ENCODE data around the gene ASPHD1.
A peak's percentile ranks its signal among the peaks of the same experiment; 100 is the strongest.

The ASPHD1 gene, protein sequence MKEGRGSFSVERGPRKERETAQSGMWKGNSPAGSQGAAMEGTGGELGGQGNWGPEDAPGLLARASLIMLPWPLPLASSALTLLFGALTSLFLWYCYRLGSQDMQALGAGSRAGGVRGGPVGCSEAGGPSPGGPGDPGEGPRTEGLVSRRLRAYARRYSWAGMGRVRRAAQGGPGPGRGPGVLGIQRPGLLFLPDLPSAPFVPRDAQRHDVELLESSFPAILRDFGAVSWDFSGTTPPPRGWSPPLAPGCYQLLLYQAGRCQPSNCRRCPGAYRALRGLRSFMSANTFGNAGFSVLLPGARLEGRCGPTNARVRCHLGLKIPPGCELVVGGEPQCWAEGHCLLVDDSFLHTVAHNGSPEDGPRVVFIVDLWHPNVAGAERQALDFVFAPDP
- 0 reads per million in 3 donors for total RNA-seq

GRCh38 chr16:29900102-29900887 lies at the start of gene ASPHD1:
ASPHD1 (plus strand) TSS chr16:29900488; CDS start chr16:29900972, 484 bp downstream.
- no peaks in the 10 kb centered on the region for H3K36me3 ChIP-seq (ENCODE audit: control insufficient read depth, insufficient read depth, low read length)
- H3K9me3 ChIP-seq (ENCODE audit: control insufficient read depth, low read length), result no peaks in the 10 kb centered on the region
- peaks cover 15% of the 10 kb centered on the region for H3K4me1 ChIP-seq (ENCODE audit: control insufficient read depth, insufficient read depth, low read length, poor library complexity, severe bottlenecking)
- peak within 1 kb of the TSS; percentile 53 for H3K4me3 ChIP-seq (ENCODE audit: insufficient read depth, low read depth, low read length, poor library complexity, severe bottlenecking)
- H3K27ac ChIP-seq (ENCODE audit: insufficient read depth, low read length, poor library complexity, severe bottlenecking), result no peak within 1 kb of the TSS
- H3K27me3 ChIP-seq (replicated peaks; ENCODE audit: control insufficient read depth, insufficient read depth, low read length, poor library complexity, severe bottlenecking), result peaks cover 26% of the 10 kb centered on the region
- DNase-seq, result peak; percentile 48 to 64 (median 63)

DNA sequence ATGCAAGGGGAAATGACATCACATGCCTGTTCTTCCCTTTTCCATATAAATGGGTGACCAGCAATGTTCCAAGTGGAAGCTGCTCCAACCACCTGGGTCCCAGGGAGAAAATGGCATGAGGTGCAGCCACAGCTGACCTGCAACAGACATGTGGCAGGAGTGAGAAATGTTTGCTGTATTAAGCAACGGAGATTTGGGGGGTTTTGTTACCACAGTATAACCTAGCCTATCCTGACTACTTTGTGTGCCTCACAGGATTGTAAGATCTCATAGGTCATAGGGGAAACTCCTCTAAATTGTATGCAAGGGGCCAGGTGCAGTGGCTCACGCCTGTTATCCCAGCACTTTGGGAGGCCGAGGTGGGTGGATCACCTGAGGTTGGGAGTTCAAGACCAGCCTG lies 49.3 kb upstream of the ASPHD1 start:
- Histone ChIP-seq H3K36me3 (ENCODE audit: control insufficient read depth, insufficient read depth, low read length) (peaks cover 17% of the 10 kb centered on the region), H3K27me3 (replicated peaks; ENCODE audit: control insufficient read depth, insufficient read depth, low read length, poor library complexity, severe bottlenecking) (no peaks in the 10 kb centered on the region), H3K9me3 (ENCODE audit: control insufficient read depth, low read length) (no peaks in the 10 kb centered on the region), H3K4me1 (ENCODE audit: control insufficient read depth, insufficient read depth, low read length, poor library complexity, severe bottlenecking) (no peaks in the 10 kb centered on the region), H3K4me3 (ENCODE audit: insufficient read depth, low read depth, low read length, poor library complexity, severe bottlenecking) (no peak overlapping the region), H3K27ac (ENCODE audit: insufficient read depth, low read length, poor library complexity, severe bottlenecking) (no peak overlapping the region)
- DNase-seq, result no peak

DNA sequence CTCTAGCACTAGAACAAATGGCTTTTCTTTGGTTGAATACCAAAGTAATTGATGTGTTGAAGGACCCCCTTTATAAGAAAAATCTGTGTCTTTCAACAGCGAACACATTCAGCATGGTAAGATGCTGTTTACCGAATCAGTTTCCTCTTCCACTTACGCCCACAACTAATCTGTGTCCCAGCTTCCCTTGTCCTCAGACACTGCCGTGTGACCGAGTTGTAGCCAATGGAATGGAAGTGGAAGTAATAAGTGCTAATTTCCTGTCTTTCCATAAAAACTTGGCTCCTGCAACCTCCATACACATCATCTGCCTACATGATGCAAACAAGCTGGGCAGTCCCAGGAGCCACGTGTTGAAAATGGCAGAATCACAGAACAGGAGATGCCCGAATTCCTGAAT lies 47.6 kb upstream of the ASPHD1 start:
- H3K27me3 ChIP-seq (replicated peaks; ENCODE audit: control insufficient read depth, insufficient read depth, low read length, poor library complexity, severe bottlenecking), result no peaks in the 10 kb centered on the region
- no peak overlapping the region for H3K27ac ChIP-seq (ENCODE audit: insufficient read depth, low read length, poor library complexity, severe bottlenecking)
- no peaks in the 10 kb centered on the region for H3K9me3 ChIP-seq (ENCODE audit: control insufficient read depth, low read length)
- DNase-seq, result no peak
- H3K4me3 ChIP-seq (ENCODE audit: insufficient read depth, low read depth, low read length, poor library complexity, severe bottlenecking), result no peak overlapping the region
- peaks cover 2% of the 10 kb centered on the region for H3K36me3 ChIP-seq (ENCODE audit: control insufficient read depth, insufficient read depth, low read length)
- H3K4me1 ChIP-seq (ENCODE audit: control insufficient read depth, insufficient read depth, low read length, poor library complexity, severe bottlenecking), result no peaks in the 10 kb centered on the region

DNA sequence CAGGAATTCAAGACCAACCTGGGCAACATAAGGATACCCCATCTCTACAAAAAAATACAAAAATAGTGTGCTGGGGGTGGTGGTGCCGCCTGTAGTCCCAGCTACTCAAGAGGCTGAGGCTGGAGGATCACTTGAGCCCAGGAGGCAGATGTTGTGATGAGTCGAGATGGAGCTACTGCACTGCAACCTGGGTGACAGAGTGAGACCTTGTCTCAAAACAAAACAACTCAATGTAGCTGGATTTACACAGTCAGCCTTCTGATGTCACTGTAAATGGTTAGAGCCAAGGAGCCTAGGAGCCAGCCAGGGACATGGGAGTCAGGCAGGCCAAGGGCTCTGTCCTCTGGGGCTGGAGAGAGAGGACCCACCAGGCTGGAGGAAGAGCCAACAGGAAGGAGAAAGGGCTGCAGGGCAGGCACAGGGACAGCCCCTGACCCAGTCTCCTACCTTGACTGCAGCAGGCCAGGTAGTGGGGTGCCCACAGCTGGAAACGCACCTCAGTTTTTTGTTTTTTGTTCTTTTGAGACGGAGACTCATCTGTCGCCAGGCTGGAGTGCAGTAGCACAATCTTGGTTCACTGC lies 45.7 kb upstream of the ASPHD1 start:
- no peaks in the 10 kb centered on the region for H3K27me3 ChIP-seq (replicated peaks; ENCODE audit: control insufficient read depth, insufficient read depth, low read length, poor library complexity, severe bottlenecking)
- no peaks in the 10 kb centered on the region for H3K4me1 ChIP-seq (ENCODE audit: control insufficient read depth, insufficient read depth, low read length, poor library complexity, severe bottlenecking)
- peaks cover 16% of the 10 kb centered on the region for H3K36me3 ChIP-seq (ENCODE audit: control insufficient read depth, insufficient read depth, low read length)
- no peak for DNase-seq
- no peaks in the 10 kb centered on the region for H3K9me3 ChIP-seq (ENCODE audit: control insufficient read depth, low read length)
- no peak overlapping the region for H3K4me3 ChIP-seq (ENCODE audit: insufficient read depth, low read depth, low read length, poor library complexity, severe bottlenecking)
- H3K27ac ChIP-seq (ENCODE audit: insufficient read depth, low read length, poor library complexity, severe bottlenecking), result no peak overlapping the region

DNA sequence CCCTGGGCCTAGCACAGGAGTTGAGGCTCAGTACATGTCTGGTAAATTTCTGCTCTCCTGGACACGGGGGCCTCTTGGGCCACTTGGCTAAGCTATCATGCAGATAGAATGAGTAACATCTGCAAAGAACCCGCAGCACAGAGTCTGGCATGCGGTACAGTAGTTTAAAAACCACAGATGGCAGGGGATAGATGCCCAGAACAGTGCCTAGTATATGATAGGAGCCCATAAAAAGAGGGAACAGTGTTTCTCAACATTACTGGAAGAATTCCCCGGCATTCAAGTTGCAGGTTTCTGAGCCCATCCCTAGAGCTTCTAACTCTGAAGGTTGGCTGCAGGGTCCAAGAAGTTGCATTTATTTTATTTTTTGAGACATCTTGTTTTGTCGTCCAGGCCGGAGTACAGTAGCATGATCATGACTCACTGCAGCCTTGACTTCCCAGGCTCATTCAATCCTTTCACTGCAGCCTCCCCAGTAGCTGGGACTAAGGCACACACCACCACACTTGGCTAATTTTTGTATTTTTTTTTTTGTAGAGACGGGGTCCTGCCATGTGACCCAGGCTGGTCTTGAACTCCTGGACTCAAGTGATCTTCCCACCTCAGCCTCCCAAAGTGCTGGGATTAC lies 43.0 kb upstream of the ASPHD1 start:
- no peak for DNase-seq
- peaks cover 11% of the 10 kb centered on the region for H3K4me1 ChIP-seq (ENCODE audit: control insufficient read depth, insufficient read depth, low read length, poor library complexity, severe bottlenecking)
- H3K4me3 ChIP-seq (ENCODE audit: insufficient read depth, low read depth, low read length, poor library complexity, severe bottlenecking), result no peak overlapping the region

GRCh38 chr16:29858149-29858849 lies 42.0 kb upstream of the ASPHD1 start:
- no peaks in the 10 kb centered on the region for H3K27me3 ChIP-seq (replicated peaks; ENCODE audit: control insufficient read depth, insufficient read depth, low read length, poor library complexity, severe bottlenecking)
- peaks cover 15% of the 10 kb centered on the region for H3K4me1 ChIP-seq (ENCODE audit: control insufficient read depth, insufficient read depth, low read length, poor library complexity, severe bottlenecking)
- DNase-seq, result no peak

More for the DNA sequence above, 43.0 kb upstream of the ASPHD1 start:
- Histone ChIP-seq H3K27ac (ENCODE audit: insufficient read depth, low read length, poor library complexity, severe bottlenecking) (no peak overlapping the region), H3K36me3 (ENCODE audit: control insufficient read depth, insufficient read depth, low read length) (peaks cover 27% of the 10 kb centered on the region), H3K27me3 (replicated peaks; ENCODE audit: control insufficient read depth, insufficient read depth, low read length, poor library complexity, severe bottlenecking) (no peaks in the 10 kb centered on the region), H3K9me3 (ENCODE audit: control insufficient read depth, low read length) (no peaks in the 10 kb centered on the region)

GRCh38 chr16:29858974-29859373 lies 41.3 kb upstream of the ASPHD1 start:
- Histone ChIP-seq H3K4me1 (ENCODE audit: control insufficient read depth, insufficient read depth, low read length, poor library complexity, severe bottlenecking) (peaks cover 19% of the 10 kb centered on the region), H3K9me3 (ENCODE audit: control insufficient read depth, low read length) (no peaks in the 10 kb centered on the region), H3K27ac (ENCODE audit: insufficient read depth, low read length, poor library complexity, severe bottlenecking) (no peak overlapping the region), H3K4me3 (ENCODE audit: insufficient read depth, low read depth, low read length, poor library complexity, severe bottlenecking) (no peak overlapping the region), H3K27me3 (replicated peaks; ENCODE audit: control insufficient read depth, insufficient read depth, low read length, poor library complexity, severe bottlenecking) (no peaks in the 10 kb centered on the region), H3K36me3 (ENCODE audit: control insufficient read depth, insufficient read depth, low read length) (peaks cover 27% of the 10 kb centered on the region)
- no peak for DNase-seq

More at GRCh38 chr16:29858149-29858849, 42.0 kb upstream of the ASPHD1 start:
- Histone ChIP-seq H3K4me3 (ENCODE audit: insufficient read depth, low read depth, low read length, poor library complexity, severe bottlenecking) (no peak overlapping the region), H3K36me3 (ENCODE audit: control insufficient read depth, insufficient read depth, low read length) (peaks cover 27% of the 10 kb centered on the region), H3K9me3 (ENCODE audit: control insufficient read depth, low read length) (no peaks in the 10 kb centered on the region), H3K27ac (ENCODE audit: insufficient read depth, low read length, poor library complexity, severe bottlenecking) (no peak overlapping the region)

DNA sequence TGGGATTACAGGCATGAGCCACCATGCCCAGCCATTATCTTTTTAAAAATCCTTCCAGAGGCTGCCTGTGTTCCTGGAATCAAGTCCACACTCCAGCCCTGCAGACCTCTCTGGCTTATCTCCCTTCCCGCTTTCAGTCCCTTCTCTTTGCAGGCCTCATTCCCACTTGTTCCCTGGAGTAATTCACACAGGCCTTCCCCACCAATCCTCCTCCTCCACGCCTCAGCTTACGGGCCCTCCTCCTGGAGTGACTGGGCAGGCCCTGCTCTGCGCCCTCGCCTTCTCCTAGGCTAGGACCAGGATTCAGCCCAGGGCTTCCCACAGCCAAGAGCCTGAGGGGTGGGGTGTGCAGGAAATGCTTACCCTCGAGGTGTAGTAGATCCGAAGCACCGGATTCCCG lies 40.1 kb upstream of the ASPHD1 start:
- no peak overlapping the region for H3K4me3 ChIP-seq (ENCODE audit: insufficient read depth, low read depth, low read length, poor library complexity, severe bottlenecking)
- DNase-seq, result no peak
- H3K27ac ChIP-seq (ENCODE audit: insufficient read depth, low read length, poor library complexity, severe bottlenecking), result no peak overlapping the region
- no peaks in the 10 kb centered on the region for H3K9me3 ChIP-seq (ENCODE audit: control insufficient read depth, low read length)
- H3K4me1 ChIP-seq (ENCODE audit: control insufficient read depth, insufficient read depth, low read length, poor library complexity, severe bottlenecking), result peaks cover 19% of the 10 kb centered on the region
- no peaks in the 10 kb centered on the region for H3K27me3 ChIP-seq (replicated peaks; ENCODE audit: control insufficient read depth, insufficient read depth, low read length, poor library complexity, severe bottlenecking)
- peaks cover 27% of the 10 kb centered on the region for H3K36me3 ChIP-seq (ENCODE audit: control insufficient read depth, insufficient read depth, low read length)

DNA sequence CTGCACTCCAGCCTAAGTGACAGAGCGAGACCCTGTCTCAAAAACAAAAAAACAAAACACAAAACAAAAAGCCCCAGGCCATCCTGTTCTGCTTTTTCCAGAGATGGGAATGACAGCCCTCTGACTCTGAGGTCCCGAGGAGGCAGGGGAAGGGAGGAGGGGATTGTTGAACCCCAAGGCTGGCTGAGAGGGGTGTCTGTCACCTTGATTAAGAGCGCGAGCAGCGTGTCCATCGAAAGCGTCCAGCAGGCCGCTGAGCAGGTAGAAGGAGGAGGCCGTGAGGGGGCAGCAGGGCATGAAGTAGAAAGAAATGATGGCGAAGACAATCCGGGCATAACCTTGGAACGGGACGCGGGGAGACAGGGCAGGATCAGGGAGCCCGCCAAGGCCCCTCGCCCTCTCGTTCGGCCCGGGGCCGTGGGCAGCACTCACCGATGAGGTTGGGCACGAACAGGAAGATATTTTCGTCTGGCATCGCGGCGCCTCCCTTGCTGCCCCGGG lies 37.9 kb upstream of the ASPHD1 start:
- no peak for DNase-seq
- Histone ChIP-seq H3K27me3 (replicated peaks; ENCODE audit: control insufficient read depth, insufficient read depth, low read length, poor library complexity, severe bottlenecking) (no peaks in the 10 kb centered on the region), H3K4me1 (ENCODE audit: control insufficient read depth, insufficient read depth, low read length, poor library complexity, severe bottlenecking) (peaks cover 19% of the 10 kb centered on the region), H3K4me3 (ENCODE audit: insufficient read depth, low read depth, low read length, poor library complexity, severe bottlenecking) (peak overlapping the region; percentile 96), H3K27ac (ENCODE audit: insufficient read depth, low read length, poor library complexity, severe bottlenecking) (peak overlapping the region; percentile 93), H3K36me3 (ENCODE audit: control insufficient read depth, insufficient read depth, low read length) (peaks cover 27% of the 10 kb centered on the region), H3K9me3 (ENCODE audit: control insufficient read depth, low read length) (no peaks in the 10 kb centered on the region)

Measured in effector memory CD4-positive, alpha-beta T cell (primary cell).